RPMI7951 (cell line): ENCODE measurements around the gene KDM4C. TPM values are rescaled to one million over a fixed set of nuclear protein-coding genes. Genes with fewer than 3 reads are reported as not detected.

Experiments
- DNase-seq: peaks from one replicate; pipeline ENCODE4 v3.0.0-alpha.2; 2012; ENCODE audit warnings: low read depth
- total RNA-seq: library from RNA; depleted of rRNA; stranded (reverse); fragments of >200 nt; shearing (Covaris generic); gene quantifications from 2 replicates; pipeline ENCODE4 v1.2.3, GENCODE V29; 2014

KDM4C gene
- total RNA-seq, 1 experiment from 2014 or later: 11.1 TPM

GRCh38 chr9:7042124-7042523 lies 284.4 kb downstream of the KDM4C start:
- peak; percentile 76 for DNase-seq

GRCh38 chr9:7045361-7045760 lies 287.6 kb downstream of the KDM4C start:
- no peak for DNase-seq

GRCh38 chr9:7051711-7052110 lies 293.9 kb downstream of the KDM4C start:
- no peak for DNase-seq

- no peak for DNase-seq
Observed at GRCh38 chr9:7053903-7054302, 296.1 kb downstream of the KDM4C start.

- DNase-seq: no peak
Observed at GRCh38 chr9:7055171-7055903, 297.6 kb downstream of the KDM4C start.

- DNase-seq: no peak
Observed at GRCh38 chr9:7056254-7056653, 298.5 kb downstream of the KDM4C start.

- DNase-seq: no peak
Observed at GRCh38 chr9:7058473-7058872, 300.7 kb downstream of the KDM4C start.

GRCh38 chr9:7067169-7067568 lies 309.4 kb downstream of the KDM4C start:
- DNase-seq: no peak

- DNase-seq: no peak
Observed at GRCh38 chr9:7071916-7072315, 314.1 kb downstream of the KDM4C start.

- DNase-seq: no peak
Observed at GRCh38 chr9:7073706-7074105, 315.9 kb downstream of the KDM4C start.

- no peak for DNase-seq
Observed at GRCh38 chr9:7075154-7075553, 317.4 kb downstream of the KDM4C start.

- no peak for DNase-seq
Observed at GRCh38 chr9:7079051-7079450, 321.3 kb downstream of the KDM4C start.

- DNase-seq: no peak
Observed at GRCh38 chr9:7081065-7081600, 323.4 kb downstream of the KDM4C start.

GRCh38 chr9:7083192-7083591 lies 325.4 kb downstream of the KDM4C start:
- DNase-seq: no peak

GRCh38 chr9:7085357-7085756 lies 327.6 kb downstream of the KDM4C start:
- no peak for DNase-seq

- no peak for DNase-seq
Observed at GRCh38 chr9:7086389-7086788, 328.6 kb downstream of the KDM4C start.

GRCh38 chr9:7088611-7089010 lies 330.8 kb downstream of the KDM4C start:
- peak; percentile 3 for DNase-seq

- no peak for DNase-seq
Observed at GRCh38 chr9:7089406-7090193, 331.8 kb downstream of the KDM4C start.

- DNase-seq: no peak
Observed at GRCh38 chr9:7093040-7093439, 335.3 kb downstream of the KDM4C start.

GRCh38 chr9:7094052-7094451 lies 336.3 kb downstream of the KDM4C start:
- DNase-seq: peak; percentile 10

GRCh38 chr9:7094576-7094975 lies 336.8 kb downstream of the KDM4C start:
- DNase-seq: no peak

- DNase-seq: no peak
Observed at GRCh38 chr9:7095058-7095457, 337.3 kb downstream of the KDM4C start.
